ENCODE results near the gene NCF4.

The NCF4 gene

GRCh38 chr22:36858156-36858555, 2.6 kb upstream of the NCF4 start:
- no peaks in the 10 kb centered on the region for H3K9me3 ChIP-seq (ENCODE audit: control insufficient read depth, low read depth, low read length)
- peaks cover 19% of the 10 kb centered on the region for H3K27me3 ChIP-seq (ENCODE audit: control insufficient read depth, insufficient read depth, low read length)
- H3K27ac ChIP-seq (ENCODE audit: low read length) = no peak overlapping the region
- no peak overlapping the region for H3K4me3 ChIP-seq (ENCODE audit: low read length)
- no peak overlapping the region for H3K9ac ChIP-seq (ENCODE audit: low read length)
- no peaks in the 10 kb centered on the region for H3K4me1 ChIP-seq (ENCODE audit: control insufficient read depth, low read depth, low read length)
- no peaks in the 10 kb centered on the region for H3K36me3 ChIP-seq (ENCODE audit: control insufficient read depth, low read depth, low read length)

DNA sequence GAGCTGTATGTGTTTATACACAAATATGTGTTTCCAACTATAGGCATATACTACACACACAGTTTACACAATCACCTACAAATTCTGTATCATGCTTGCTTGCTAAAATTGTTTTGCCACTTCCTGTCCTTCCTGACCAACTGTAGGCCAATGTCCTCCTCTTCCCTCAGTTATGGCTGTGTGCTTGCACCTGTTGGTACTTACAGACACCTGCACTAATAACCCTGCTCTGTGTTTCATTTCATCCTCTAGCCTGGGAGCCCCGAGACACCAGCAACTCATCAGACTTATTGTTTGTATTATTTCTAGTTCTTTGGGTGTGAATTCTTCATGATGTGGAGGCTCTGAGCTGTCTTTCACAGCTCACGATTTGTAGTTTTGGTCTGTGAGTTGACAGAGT, 1.8 kb upstream of the NCF4 start:
- Histone ChIP-seq H3K4me1 (ENCODE audit: control insufficient read depth, low read depth, low read length) (no peaks in the 10 kb centered on the region), H3K27me3 (ENCODE audit: control insufficient read depth, insufficient read depth, low read length) (peaks cover 19% of the 10 kb centered on the region), H3K9me3 (ENCODE audit: control insufficient read depth, low read depth, low read length) (no peaks in the 10 kb centered on the region), H3K36me3 (ENCODE audit: control insufficient read depth, low read depth, low read length) (no peaks in the 10 kb centered on the region), H3K27ac (ENCODE audit: low read length) (no peak overlapping the region), H3K9ac (ENCODE audit: low read length) (no peak overlapping the region), H3K4me3 (ENCODE audit: low read length) (no peak overlapping the region)

DNA sequence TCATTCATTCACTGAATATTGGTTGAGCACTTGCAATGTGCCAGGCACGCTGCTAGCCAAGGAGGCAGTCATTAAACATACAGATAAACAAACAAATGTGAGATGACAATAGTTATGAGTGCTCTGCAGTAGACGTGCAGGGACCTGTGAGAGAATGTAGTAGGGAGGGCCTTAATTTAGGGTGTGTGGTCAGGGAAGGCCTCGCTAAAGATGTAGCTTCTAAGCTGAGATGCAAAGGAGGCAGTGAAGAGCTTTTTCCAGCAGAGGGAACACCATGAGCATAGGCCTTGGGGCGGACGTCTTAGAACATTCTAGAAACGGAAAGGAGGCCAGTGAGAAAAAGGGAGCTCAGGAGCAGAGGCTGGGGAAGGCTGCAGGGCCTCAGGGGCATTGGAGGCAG, 789 bp upstream of the NCF4 start:
- no peak overlapping the region for H3K27ac ChIP-seq (ENCODE audit: low read length)
- H3K4me1 ChIP-seq (ENCODE audit: control insufficient read depth, low read depth, low read length) = no peaks in the 10 kb centered on the region
- no peaks in the 10 kb centered on the region for H3K9me3 ChIP-seq (ENCODE audit: control insufficient read depth, low read depth, low read length)
- H3K4me3 ChIP-seq (ENCODE audit: low read length) = no peak overlapping the region
- peaks cover 19% of the 10 kb centered on the region for H3K27me3 ChIP-seq (ENCODE audit: control insufficient read depth, insufficient read depth, low read length)
- no peak overlapping the region for H3K9ac ChIP-seq (ENCODE audit: low read length)
- no peaks in the 10 kb centered on the region for H3K36me3 ChIP-seq (ENCODE audit: control insufficient read depth, low read depth, low read length)

DNA sequence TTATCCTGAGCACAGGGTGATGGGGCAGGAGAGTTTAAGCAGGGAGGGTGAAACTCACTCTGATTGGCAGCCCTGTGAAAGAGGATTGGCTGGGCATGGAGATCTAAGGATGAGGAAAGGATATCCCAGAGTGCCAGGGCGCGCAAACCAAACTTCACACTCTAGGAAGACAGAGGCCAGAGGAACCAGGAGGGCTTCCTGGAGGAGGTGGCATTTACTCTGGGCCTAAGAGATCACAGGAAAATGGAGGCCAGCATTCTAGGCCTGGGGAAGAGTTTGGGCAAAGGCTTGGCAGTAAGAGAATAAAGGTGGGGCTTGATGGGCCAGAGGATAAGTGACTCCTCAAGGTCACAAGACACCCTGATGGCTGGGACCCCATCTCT, 377 bp upstream of the NCF4 start:
- no peaks in the 10 kb centered on the region for H3K36me3 ChIP-seq (ENCODE audit: control insufficient read depth, low read depth, low read length)
- H3K27ac ChIP-seq (ENCODE audit: low read length) = no peak overlapping the region
- no peak overlapping the region for H3K4me3 ChIP-seq (ENCODE audit: low read length)
- H3K27me3 ChIP-seq (ENCODE audit: control insufficient read depth, insufficient read depth, low read length) = peaks cover 19% of the 10 kb centered on the region
- no peak overlapping the region for H3K9ac ChIP-seq (ENCODE audit: low read length)
- no peaks in the 10 kb centered on the region for H3K9me3 ChIP-seq (ENCODE audit: control insufficient read depth, low read depth, low read length)
- no peaks in the 10 kb centered on the region for H3K4me1 ChIP-seq (ENCODE audit: control insufficient read depth, low read depth, low read length)

DNA sequence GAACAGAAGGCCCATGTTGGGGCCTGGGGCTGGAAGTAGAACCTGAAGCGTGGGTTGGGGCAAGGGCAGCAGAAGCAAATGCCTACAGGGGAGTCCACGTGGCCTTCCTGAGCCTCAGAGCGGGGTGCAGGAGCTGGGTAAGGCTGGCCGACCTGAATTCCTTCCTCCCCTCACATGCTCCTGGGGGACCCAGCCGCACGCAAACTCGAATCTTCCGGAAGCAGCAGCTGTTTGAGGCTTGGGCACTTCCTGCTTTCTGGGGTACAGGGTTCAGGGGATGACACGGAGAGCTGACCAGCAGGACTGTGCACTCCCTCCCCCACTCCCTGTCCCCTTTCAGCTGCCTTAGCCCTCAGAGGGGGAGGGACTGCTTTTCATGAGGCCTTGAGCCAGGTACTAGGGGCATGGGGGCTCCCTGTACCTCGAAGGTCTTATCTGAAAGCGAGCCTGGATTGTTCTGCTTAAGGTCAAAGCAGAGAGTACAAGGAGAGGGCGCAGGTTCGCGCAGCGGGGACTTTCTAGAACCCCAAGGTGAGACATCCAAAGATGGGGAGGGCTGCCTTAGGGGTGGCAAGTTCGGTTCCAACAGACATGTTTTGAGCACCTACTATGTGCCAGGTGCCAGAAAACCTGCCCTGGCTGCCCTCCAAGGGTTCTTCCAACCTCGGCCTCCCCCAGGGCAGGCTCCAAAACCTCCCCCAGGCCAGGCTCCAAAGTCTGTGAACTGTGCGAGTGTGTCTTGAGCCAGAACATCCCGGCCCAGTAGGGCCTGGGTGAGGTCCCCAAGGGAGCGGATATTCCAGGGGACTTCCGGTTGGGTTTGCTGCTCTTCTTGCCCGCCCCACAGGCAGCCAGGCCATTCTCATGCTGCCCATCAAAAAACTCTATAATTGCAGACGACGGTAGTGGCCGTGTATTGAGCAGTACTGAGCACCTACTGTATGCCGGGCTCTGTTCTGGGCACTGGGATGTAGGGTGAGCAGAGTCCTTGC, 1.7 kb downstream of the NCF4 start:
- Histone ChIP-seq H3K4me1 (ENCODE audit: control insufficient read depth, low read depth, low read length) (no peaks in the 10 kb centered on the region), H3K9ac (ENCODE audit: low read length) (no peak overlapping the region)

DNA sequence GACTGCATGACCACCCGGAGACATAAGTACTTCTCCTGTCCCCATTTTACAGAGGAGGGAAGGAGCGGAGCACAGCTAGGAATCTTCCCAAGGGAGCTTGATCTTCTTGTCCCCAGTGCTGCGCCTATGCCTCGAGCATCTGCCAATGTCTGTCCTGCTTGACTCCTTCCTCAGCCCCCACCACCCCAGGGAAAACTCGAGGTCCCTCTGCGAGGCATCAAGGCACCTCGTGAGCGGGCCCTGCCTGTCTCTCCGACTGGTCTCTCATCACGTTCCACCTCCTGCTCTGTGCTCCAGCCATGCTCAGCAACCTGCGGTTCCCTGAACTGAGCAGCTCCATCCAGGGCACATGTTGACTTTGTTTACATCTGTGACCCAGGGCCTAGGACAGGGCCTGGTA, 2.5 kb downstream of the NCF4 start:
- H3K9me3 ChIP-seq (ENCODE audit: control insufficient read depth, low read depth, low read length) = no peaks in the 10 kb centered on the region
- H3K36me3 ChIP-seq (ENCODE audit: control insufficient read depth, low read depth, low read length) = no peaks in the 10 kb centered on the region
- H3K27me3 ChIP-seq (ENCODE audit: control insufficient read depth, insufficient read depth, low read length) = no peaks in the 10 kb centered on the region
- no peak overlapping the region for H3K9ac ChIP-seq (ENCODE audit: low read length)
- H3K27ac ChIP-seq (ENCODE audit: low read length) = no peak overlapping the region
- H3K4me1 ChIP-seq (ENCODE audit: control insufficient read depth, low read depth, low read length) = no peaks in the 10 kb centered on the region
- no peak overlapping the region for H3K4me3 ChIP-seq (ENCODE audit: low read length)

More for the DNA sequence above, 1.7 kb downstream of the NCF4 start:
- Histone ChIP-seq H3K9me3 (ENCODE audit: control insufficient read depth, low read depth, low read length) (no peaks in the 10 kb centered on the region), H3K4me3 (ENCODE audit: low read length) (no peak overlapping the region), H3K27me3 (ENCODE audit: control insufficient read depth, insufficient read depth, low read length) (peaks cover 6% of the 10 kb centered on the region), H3K36me3 (ENCODE audit: control insufficient read depth, low read depth, low read length) (no peaks in the 10 kb centered on the region), H3K27ac (ENCODE audit: low read length) (no peak overlapping the region)

- Histone ChIP-seq H3K27ac (ENCODE audit: low read length) (no peak overlapping the region), H3K4me1 (ENCODE audit: control insufficient read depth, low read depth, low read length) (no peaks in the 10 kb centered on the region), H3K4me3 (ENCODE audit: low read length) (no peak overlapping the region), H3K9ac (ENCODE audit: low read length) (no peak overlapping the region), H3K36me3 (ENCODE audit: control insufficient read depth, low read depth, low read length) (no peaks in the 10 kb centered on the region), H3K9me3 (ENCODE audit: control insufficient read depth, low read depth, low read length) (no peaks in the 10 kb centered on the region), H3K27me3 (ENCODE audit: control insufficient read depth, insufficient read depth, low read length) (no peaks in the 10 kb centered on the region)
Measured at GRCh38 chr22:36863979-36864378, 3.2 kb downstream of the NCF4 start.

- no peaks in the 10 kb centered on the region for H3K9me3 ChIP-seq (ENCODE audit: control insufficient read depth, low read depth, low read length)
- no peaks in the 10 kb centered on the region for H3K4me1 ChIP-seq (ENCODE audit: control insufficient read depth, low read depth, low read length)
- no peak overlapping the region for H3K27ac ChIP-seq (ENCODE audit: low read length)
- no peak overlapping the region for H3K9ac ChIP-seq (ENCODE audit: low read length)
- H3K4me3 ChIP-seq (ENCODE audit: low read length) = no peak overlapping the region
- H3K36me3 ChIP-seq (ENCODE audit: control insufficient read depth, low read depth, low read length) = no peaks in the 10 kb centered on the region
- H3K27me3 ChIP-seq (ENCODE audit: control insufficient read depth, insufficient read depth, low read length) = no peaks in the 10 kb centered on the region
Measured at GRCh38 chr22:36864454-36865215, 3.8 kb downstream of the NCF4 start.

GRCh38 chr22:36865346-36865745, 4.5 kb downstream of the NCF4 start:
- Histone ChIP-seq H3K4me3 (ENCODE audit: low read length) (no peak overlapping the region), H3K9me3 (ENCODE audit: control insufficient read depth, low read depth, low read length) (no peaks in the 10 kb centered on the region), H3K27me3 (ENCODE audit: control insufficient read depth, insufficient read depth, low read length) (no peaks in the 10 kb centered on the region), H3K27ac (ENCODE audit: low read length) (no peak overlapping the region), H3K4me1 (ENCODE audit: control insufficient read depth, low read depth, low read length) (no peaks in the 10 kb centered on the region), H3K9ac (ENCODE audit: low read length) (no peak overlapping the region), H3K36me3 (ENCODE audit: control insufficient read depth, low read depth, low read length) (no peaks in the 10 kb centered on the region)

DNA sequence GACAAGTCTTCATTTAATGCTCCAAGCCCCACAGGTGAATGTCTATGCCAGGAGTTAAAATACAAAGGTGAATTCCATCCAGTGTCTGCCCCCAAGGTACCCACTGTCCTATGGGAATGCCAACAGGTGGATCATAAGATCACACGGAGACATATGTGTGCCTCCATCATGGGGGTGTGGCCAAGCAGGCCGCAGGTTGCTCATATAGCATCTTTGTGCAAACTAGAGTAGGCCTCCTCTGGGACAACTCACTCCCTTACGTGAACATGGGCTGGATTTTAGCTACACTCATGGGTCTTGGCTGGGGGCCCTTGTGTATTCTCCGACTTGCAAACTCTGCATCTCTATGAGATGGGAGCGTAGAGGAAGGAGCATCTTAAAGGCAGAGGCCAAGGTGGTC, 6.9 kb downstream of the NCF4 start:
- Histone ChIP-seq H3K9ac (ENCODE audit: low read length) (no peak overlapping the region), H3K27me3 (ENCODE audit: control insufficient read depth, insufficient read depth, low read length) (no peaks in the 10 kb centered on the region), H3K27ac (ENCODE audit: low read length) (no peak overlapping the region), H3K36me3 (ENCODE audit: control insufficient read depth, low read depth, low read length) (no peaks in the 10 kb centered on the region), H3K4me1 (ENCODE audit: control insufficient read depth, low read depth, low read length) (no peaks in the 10 kb centered on the region), H3K9me3 (ENCODE audit: control insufficient read depth, low read depth, low read length) (no peaks in the 10 kb centered on the region), H3K4me3 (ENCODE audit: low read length) (no peak overlapping the region)

- Histone ChIP-seq H3K9ac (ENCODE audit: low read length) (no peak overlapping the region), H3K27me3 (ENCODE audit: control insufficient read depth, insufficient read depth, low read length) (no peaks in the 10 kb centered on the region), H3K27ac (ENCODE audit: low read length) (no peak overlapping the region), H3K36me3 (ENCODE audit: control insufficient read depth, low read depth, low read length) (no peaks in the 10 kb centered on the region), H3K9me3 (ENCODE audit: control insufficient read depth, low read depth, low read length) (no peaks in the 10 kb centered on the region), H3K4me1 (ENCODE audit: control insufficient read depth, low read depth, low read length) (no peaks in the 10 kb centered on the region), H3K4me3 (ENCODE audit: low read length) (no peak overlapping the region)
Measured at GRCh38 chr22:36868546-36869181, 7.9 kb downstream of the NCF4 start.

All from iPS-18a (cell line).